Measurements from ENCODE around the gene GRHL1.

Gene GRHL1

GRCh38 chr2:9975805-9976447 is 24.4 kb downstream of the GRHL1 start:
- H3K27me3 ChIP-seq (ENCODE audit: control insufficient read depth in 1 of 2, insufficient read depth in 2 of 2, low read length in 2 of 2), result no peaks in the 10 kb centered on the region
- no peak overlapping the region for H3K27ac ChIP-seq (ENCODE audit: low read depth, low read length)
- H3K36me3 ChIP-seq (ENCODE audit: insufficient read depth, low read length), result no peaks in the 10 kb centered on the region
- H3K4me3 ChIP-seq (ENCODE audit: low read depth in 1 of 2, low read length in 2 of 2), result no peak overlapping the region
- no peak overlapping the region for H3K9ac ChIP-seq (ENCODE audit: low read length)
- H3K4me1 ChIP-seq (ENCODE audit: insufficient read depth, low read length), result peaks cover 22% of the 10 kb centered on the region
- no peaks in the 10 kb centered on the region for H3K9me3 ChIP-seq (ENCODE audit: low read length)

GRCh38 chr2:9979977-9980376 is 28.5 kb downstream of the GRHL1 start:
- H3K27me3 ChIP-seq (ENCODE audit: control insufficient read depth in 1 of 2, insufficient read depth in 2 of 2, low read length in 2 of 2), result no peaks in the 10 kb centered on the region
- H3K36me3 ChIP-seq (ENCODE audit: insufficient read depth, low read length), result no peaks in the 10 kb centered on the region
- H3K27ac ChIP-seq (ENCODE audit: low read depth, low read length), result no peak overlapping the region
- H3K9ac ChIP-seq (ENCODE audit: low read length), result no peak overlapping the region
- peaks cover 38% of the 10 kb centered on the region for H3K4me1 ChIP-seq (ENCODE audit: insufficient read depth, low read length)
- no peak overlapping the region for H3K4me3 ChIP-seq (ENCODE audit: low read depth in 1 of 2, low read length in 2 of 2)
- H3K9me3 ChIP-seq (ENCODE audit: low read length), result no peaks in the 10 kb centered on the region

GRCh38 chr2:9980520-9980919 is 29.0 kb downstream of the GRHL1 start:
- Histone ChIP-seq H3K27ac (ENCODE audit: low read depth, low read length) (no peak overlapping the region), H3K36me3 (ENCODE audit: insufficient read depth, low read length) (no peaks in the 10 kb centered on the region)

GRCh38 chr2:9981655-9982054 is 30.2 kb downstream of the GRHL1 start:
- H3K36me3 ChIP-seq (ENCODE audit: insufficient read depth, low read length), result no peaks in the 10 kb centered on the region

More at GRCh38 chr2:9980520-9980919, 29.0 kb downstream of the GRHL1 start:
- Histone ChIP-seq H3K9me3 (ENCODE audit: low read length) (no peaks in the 10 kb centered on the region), H3K27me3 (ENCODE audit: control insufficient read depth in 1 of 2, insufficient read depth in 2 of 2, low read length in 2 of 2) (no peaks in the 10 kb centered on the region), H3K4me3 (ENCODE audit: low read depth in 1 of 2, low read length in 2 of 2) (no peak overlapping the region), H3K9ac (ENCODE audit: low read length) (no peak overlapping the region), H3K4me1 (ENCODE audit: insufficient read depth, low read length) (peaks cover 35% of the 10 kb centered on the region)

GRCh38 chr2:9982248-9982647 is 30.8 kb downstream of the GRHL1 start:
- H3K4me1 ChIP-seq (ENCODE audit: insufficient read depth, low read length), result peaks cover 27% of the 10 kb centered on the region
- H3K27ac ChIP-seq (ENCODE audit: low read depth, low read length), result no peak overlapping the region
- no peaks in the 10 kb centered on the region for H3K27me3 ChIP-seq (ENCODE audit: control insufficient read depth in 1 of 2, insufficient read depth in 2 of 2, low read length in 2 of 2)
- no peaks in the 10 kb centered on the region for H3K36me3 ChIP-seq (ENCODE audit: insufficient read depth, low read length)
- H3K9ac ChIP-seq (ENCODE audit: low read length), result no peak overlapping the region
- no peak overlapping the region for H3K4me3 ChIP-seq (ENCODE audit: low read depth in 1 of 2, low read length in 2 of 2)
- H3K9me3 ChIP-seq (ENCODE audit: low read length), result no peaks in the 10 kb centered on the region

More at GRCh38 chr2:9981655-9982054, 30.2 kb downstream of the GRHL1 start:
- no peaks in the 10 kb centered on the region for H3K9me3 ChIP-seq (ENCODE audit: low read length)
- H3K27me3 ChIP-seq (ENCODE audit: control insufficient read depth in 1 of 2, insufficient read depth in 2 of 2, low read length in 2 of 2), result no peaks in the 10 kb centered on the region
- H3K9ac ChIP-seq (ENCODE audit: low read length), result no peak overlapping the region
- H3K4me1 ChIP-seq (ENCODE audit: insufficient read depth, low read length), result peaks cover 28% of the 10 kb centered on the region
- H3K27ac ChIP-seq (ENCODE audit: low read depth, low read length), result no peak overlapping the region
- no peak overlapping the region for H3K4me3 ChIP-seq (ENCODE audit: low read depth in 1 of 2, low read length in 2 of 2)

GRCh38 chr2:9982891-9983290 is 31.4 kb downstream of the GRHL1 start:
- Histone ChIP-seq H3K4me1 (ENCODE audit: insufficient read depth, low read length) (peaks cover 27% of the 10 kb centered on the region), H3K4me3 (ENCODE audit: low read depth in 1 of 2, low read length in 2 of 2) (no peak overlapping the region), H3K9ac (ENCODE audit: low read length) (no peak overlapping the region), H3K36me3 (ENCODE audit: insufficient read depth, low read length) (no peaks in the 10 kb centered on the region), H3K27ac (ENCODE audit: low read depth, low read length) (no peak overlapping the region), H3K9me3 (ENCODE audit: low read length) (no peaks in the 10 kb centered on the region), H3K27me3 (ENCODE audit: control insufficient read depth in 1 of 2, insufficient read depth in 2 of 2, low read length in 2 of 2) (no peaks in the 10 kb centered on the region)

GRCh38 chr2:9983401-9984216 is 32.1 kb downstream of the GRHL1 start:
- Histone ChIP-seq H3K9me3 (ENCODE audit: low read length) (no peaks in the 10 kb centered on the region), H3K36me3 (ENCODE audit: insufficient read depth, low read length) (no peaks in the 10 kb centered on the region), H3K4me1 (ENCODE audit: insufficient read depth, low read length) (peaks cover 27% of the 10 kb centered on the region), H3K9ac (ENCODE audit: low read length) (no peak overlapping the region), H3K27me3 (ENCODE audit: control insufficient read depth in 1 of 2, insufficient read depth in 2 of 2, low read length in 2 of 2) (no peaks in the 10 kb centered on the region), H3K27ac (ENCODE audit: low read depth, low read length) (no peak overlapping the region), H3K4me3 (ENCODE audit: low read depth in 1 of 2, low read length in 2 of 2) (no peak overlapping the region)

GRCh38 chr2:9984217-9984739 is 32.8 kb downstream of the GRHL1 start:
- no peaks in the 10 kb centered on the region for H3K36me3 ChIP-seq (ENCODE audit: insufficient read depth, low read length)
- H3K4me1 ChIP-seq (ENCODE audit: insufficient read depth, low read length), result peaks cover 27% of the 10 kb centered on the region
- no peaks in the 10 kb centered on the region for H3K9me3 ChIP-seq (ENCODE audit: low read length)
- H3K27ac ChIP-seq (ENCODE audit: low read depth, low read length), result no peak overlapping the region
- H3K9ac ChIP-seq (ENCODE audit: low read length), result no peak overlapping the region
- H3K27me3 ChIP-seq (ENCODE audit: control insufficient read depth in 1 of 2, insufficient read depth in 2 of 2, low read length in 2 of 2), result no peaks in the 10 kb centered on the region
- H3K4me3 ChIP-seq (ENCODE audit: low read depth in 1 of 2, low read length in 2 of 2), result no peak overlapping the region

- Histone ChIP-seq H3K27ac (ENCODE audit: low read depth, low read length) (no peak overlapping the region), H3K4me1 (ENCODE audit: insufficient read depth, low read length) (peaks cover 27% of the 10 kb centered on the region), H3K36me3 (ENCODE audit: insufficient read depth, low read length) (no peaks in the 10 kb centered on the region), H3K9me3 (ENCODE audit: low read length) (no peaks in the 10 kb centered on the region), H3K4me3 (ENCODE audit: low read depth in 1 of 2, low read length in 2 of 2) (no peak overlapping the region), H3K27me3 (ENCODE audit: control insufficient read depth in 1 of 2, insufficient read depth in 2 of 2, low read length in 2 of 2) (no peaks in the 10 kb centered on the region), H3K9ac (ENCODE audit: low read length) (no peak overlapping the region)
Measured at GRCh38 chr2:9984871-9985480, 33.5 kb downstream of the GRHL1 start.

- peak overlapping the region; percentile 4 for H3K27ac ChIP-seq (ENCODE audit: low read depth, low read length)
- H3K27me3 ChIP-seq (ENCODE audit: control insufficient read depth in 1 of 2, insufficient read depth in 2 of 2, low read length in 2 of 2), result no peaks in the 10 kb centered on the region
- H3K4me1 ChIP-seq (ENCODE audit: insufficient read depth, low read length), result peaks cover 27% of the 10 kb centered on the region
- no peaks in the 10 kb centered on the region for H3K36me3 ChIP-seq (ENCODE audit: insufficient read depth, low read length)
- no peak overlapping the region for H3K9ac ChIP-seq (ENCODE audit: low read length)
- H3K9me3 ChIP-seq (ENCODE audit: low read length), result no peaks in the 10 kb centered on the region
- no peak overlapping the region for H3K4me3 ChIP-seq (ENCODE audit: low read depth in 1 of 2, low read length in 2 of 2)
Measured at GRCh38 chr2:9985531-9986328, 34.2 kb downstream of the GRHL1 start.

GRCh38 chr2:9988320-9988719 is 36.8 kb downstream of the GRHL1 start:
- H3K27me3 ChIP-seq (ENCODE audit: control insufficient read depth in 1 of 2, insufficient read depth in 2 of 2, low read length in 2 of 2), result no peaks in the 10 kb centered on the region
- no peak overlapping the region for H3K27ac ChIP-seq (ENCODE audit: low read depth, low read length)
- H3K9ac ChIP-seq (ENCODE audit: low read length), result no peak overlapping the region
- H3K9me3 ChIP-seq (ENCODE audit: low read length), result no peaks in the 10 kb centered on the region
- H3K4me3 ChIP-seq (ENCODE audit: low read depth in 1 of 2, low read length in 2 of 2), result no peak overlapping the region
- H3K4me1 ChIP-seq (ENCODE audit: insufficient read depth, low read length), result peaks cover 19% of the 10 kb centered on the region
- H3K36me3 ChIP-seq (ENCODE audit: insufficient read depth, low read length), result no peaks in the 10 kb centered on the region

All from muscle layer of colon (tissue), 2 donors.